Posterior vena cava (tissue), 2 donors: ENCODE results near the gene CORO2A. TPM values are rescaled to one million over a fixed set of nuclear protein-coding genes. Genes with fewer than 3 reads are reported as not detected.

Source experiments
- DNase-seq: peaks from one replicate; pipeline ENCODE4 v3.0.0-alpha.2; 2020; ENCODE audit warnings: low spot score
- intact Hi-C, 2 donors: fragments of 100-400 bp; cut with DNase I; formaldehyde crosslinking; loops; one replicate each; pipeline versions ENCODE4 v1.14.1 to v1.14.2; 2022 to 2023
- total RNA-seq, 2 donors: library from RNA; stranded (reverse); fragmentation: NEBNext Ultra II Directional; extraction: Animal tissue kit (Norgen Biotek cat#: 25700); gene quantifications; one replicate each; pipeline ENCODE4 v1.2.1, GENCODE V29; 2021
- donor health status: DM: yes; HTN: yes; CAD: no.
- donor health status: DM: yes; HTN: yes; CAD: no.

CORO2A gene
- total RNA-seq, 2 donors from 2014 or later, result 0.95 to 1.2 TPM

DNA sequence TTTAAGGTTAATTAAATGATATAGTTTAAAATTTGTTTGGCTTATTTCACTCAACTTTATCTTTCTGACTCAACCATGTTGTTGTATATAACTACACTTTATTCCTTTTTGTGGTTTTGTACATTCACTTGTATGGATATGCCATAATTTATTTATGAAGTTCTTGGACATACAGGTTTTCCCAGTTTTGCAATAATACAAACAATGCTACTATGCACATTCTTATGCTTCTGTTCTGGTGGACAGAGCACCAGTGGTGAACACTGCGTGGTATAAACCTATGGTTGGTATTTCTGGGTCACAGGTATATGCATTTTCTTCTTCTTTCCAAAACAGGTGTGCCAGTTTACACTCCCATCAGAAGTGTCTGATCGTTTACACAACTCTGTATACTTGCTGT is 37.8 kb downstream of the CORO2A start:
- intact Hi-C loops, result no loop called here

DNA sequence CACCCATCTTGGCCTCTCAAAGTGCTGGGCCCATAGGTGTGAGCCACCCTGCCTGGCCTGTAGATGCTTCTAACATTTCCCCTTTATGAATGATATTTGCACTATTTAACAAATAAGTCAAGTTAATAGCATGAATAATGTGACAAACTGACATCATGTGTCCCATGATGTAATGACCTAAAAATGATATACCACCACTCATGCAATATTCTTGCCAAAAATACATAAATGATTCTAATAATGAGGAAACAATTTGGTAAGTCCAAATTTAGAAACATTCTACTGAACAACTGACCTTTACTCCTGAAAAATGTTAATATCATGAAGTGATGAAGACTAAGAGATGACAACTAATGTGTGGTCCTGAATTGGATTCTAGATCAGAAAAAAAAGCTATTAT is 39.9 kb downstream of the CORO2A start:
- intact Hi-C loops, result no loop called here
- no peak for DNase-seq

More for the DNA sequence above, 37.8 kb downstream of the CORO2A start:
- no peak for DNase-seq

GRCh38 chr9:98150721-98151120 is 41.7 kb downstream of the CORO2A start:
- intact Hi-C loops, result no loop called here
- DNase-seq, result no peak

- DNase-seq, result no peak
- intact Hi-C loops, result no loop called here
Measured at GRCh38 chr9:98150164-98150563, 42.3 kb downstream of the CORO2A start.

DNA sequence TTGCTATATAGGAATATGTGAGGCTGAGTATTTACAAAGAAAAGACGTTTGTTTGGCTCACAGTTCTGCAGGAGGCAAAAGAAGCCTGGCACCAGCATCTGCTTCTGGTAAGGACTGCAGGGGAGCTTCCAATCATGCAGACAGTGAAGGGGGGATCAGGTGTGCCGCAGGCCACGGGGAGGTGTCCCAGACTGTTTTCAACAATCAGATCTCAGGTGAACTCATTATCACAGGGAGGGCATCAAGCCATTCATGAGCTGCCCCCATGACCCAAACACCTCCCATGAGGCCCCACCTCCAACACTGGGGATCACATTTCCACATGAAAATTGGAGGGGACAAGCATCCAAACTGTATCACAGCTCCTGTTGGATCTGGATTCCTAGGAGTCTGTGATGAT is 43.0 kb downstream of the CORO2A start:
- no peak for DNase-seq
- intact Hi-C loops, result no loop called here

- DNase-seq, result no peak
- intact Hi-C loops, result no loop called here
Measured at GRCh38 chr9:98148486-98148885, 44.0 kb downstream of the CORO2A start.

GRCh38 chr9:98147582-98147981 is 44.9 kb downstream of the CORO2A start:
- intact Hi-C loops, result no loop called here

DNA sequence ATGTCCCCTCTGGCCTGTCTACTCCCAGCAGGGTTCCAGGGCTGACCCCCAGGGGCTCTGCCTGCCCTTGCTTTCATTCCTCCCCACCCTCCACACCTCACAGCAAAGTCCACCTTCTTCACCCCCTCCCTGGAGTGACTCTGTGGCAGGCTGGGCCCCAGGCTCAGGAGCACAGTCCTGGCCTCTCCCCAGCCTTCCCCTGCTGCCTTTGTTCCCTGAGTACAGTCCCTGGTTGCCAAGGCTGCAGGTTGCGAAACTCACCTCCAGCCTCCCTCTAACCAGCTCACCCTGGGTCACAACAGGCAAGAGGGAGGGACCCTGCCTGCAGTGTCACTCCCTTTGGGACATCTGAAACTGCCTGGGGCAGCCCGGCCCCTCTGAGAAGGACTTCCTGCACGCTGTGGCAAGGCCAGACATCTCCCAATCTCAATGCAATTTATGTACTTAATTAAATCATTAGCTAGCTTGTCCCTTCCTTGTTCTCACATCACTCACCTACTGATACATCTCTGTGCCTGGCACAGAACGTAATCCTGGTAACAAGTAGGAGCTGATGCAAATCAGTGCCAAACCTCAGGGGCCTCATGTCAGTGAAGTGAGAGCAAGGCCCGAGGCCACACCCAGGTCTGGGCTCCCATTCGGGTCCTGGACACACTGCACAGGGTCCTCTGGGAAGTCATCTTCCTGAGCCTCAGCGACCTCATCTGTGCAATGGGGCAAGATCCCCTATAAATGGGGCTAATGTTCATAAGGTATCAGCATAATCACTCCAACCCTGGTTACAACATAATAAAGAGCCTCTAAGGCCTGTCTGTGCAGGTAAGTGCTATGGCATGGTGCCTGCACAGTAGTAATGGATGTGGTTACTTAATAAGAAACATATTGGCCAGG is 46.1 kb downstream of the CORO2A start:
- DNase-seq, result no peak
- intact Hi-C loops, result no loop called here

More at GRCh38 chr9:98147582-98147981, 44.9 kb downstream of the CORO2A start:
- no peak for DNase-seq

DNA sequence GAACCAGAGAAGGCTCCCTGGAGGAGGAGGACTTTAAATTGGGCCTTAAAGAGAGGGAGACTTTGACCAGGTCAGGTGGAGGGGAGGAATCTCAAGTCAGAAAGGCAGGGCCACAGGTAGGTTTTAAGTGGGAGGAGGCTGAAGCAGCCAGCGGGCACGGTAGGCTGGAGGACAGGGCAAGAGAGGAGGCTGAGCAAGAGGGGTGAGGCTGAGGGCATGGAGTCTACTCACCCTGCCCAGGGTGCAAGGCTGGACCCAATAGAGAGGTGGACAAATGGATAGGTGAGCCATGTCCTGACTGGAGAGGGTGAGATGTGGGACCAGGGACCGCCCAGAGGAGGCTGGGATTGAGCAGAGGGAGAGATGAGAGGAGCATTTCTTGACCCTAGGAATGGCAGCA is 47.8 kb downstream of the CORO2A start:
- DNase-seq, result no peak
- intact Hi-C loops, result loop anchor here in 1 of 2 donors (5.0 kb wide), 1 partner anchor 1087 kb away; no protein-coding TSS in a partner anchor

DNA sequence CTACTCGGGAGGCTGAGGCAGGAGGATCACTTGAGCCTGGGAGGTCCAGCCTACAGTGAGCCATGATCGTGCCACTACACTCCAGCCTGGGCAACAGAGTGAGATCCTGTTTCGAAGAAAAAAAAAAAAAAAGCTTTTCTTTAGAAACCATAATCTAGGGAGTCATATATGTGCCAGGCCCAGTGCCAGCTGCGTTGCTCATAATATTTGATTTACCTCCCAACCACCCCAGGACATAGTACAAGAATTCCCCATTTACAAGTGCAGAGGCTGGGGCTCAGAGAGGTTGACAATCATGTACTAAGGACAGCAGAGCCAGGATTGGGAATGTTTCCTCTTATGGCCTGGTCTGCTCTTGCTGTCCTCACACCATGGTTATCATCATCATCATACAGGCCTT is 48.4 kb downstream of the CORO2A start:
- DNase-seq, result no peak
- intact Hi-C loops, result loop anchor here in 1 of 2 donors (5.0 kb wide), 1 partner anchor 1087 kb away; no protein-coding TSS in a partner anchor

DNA sequence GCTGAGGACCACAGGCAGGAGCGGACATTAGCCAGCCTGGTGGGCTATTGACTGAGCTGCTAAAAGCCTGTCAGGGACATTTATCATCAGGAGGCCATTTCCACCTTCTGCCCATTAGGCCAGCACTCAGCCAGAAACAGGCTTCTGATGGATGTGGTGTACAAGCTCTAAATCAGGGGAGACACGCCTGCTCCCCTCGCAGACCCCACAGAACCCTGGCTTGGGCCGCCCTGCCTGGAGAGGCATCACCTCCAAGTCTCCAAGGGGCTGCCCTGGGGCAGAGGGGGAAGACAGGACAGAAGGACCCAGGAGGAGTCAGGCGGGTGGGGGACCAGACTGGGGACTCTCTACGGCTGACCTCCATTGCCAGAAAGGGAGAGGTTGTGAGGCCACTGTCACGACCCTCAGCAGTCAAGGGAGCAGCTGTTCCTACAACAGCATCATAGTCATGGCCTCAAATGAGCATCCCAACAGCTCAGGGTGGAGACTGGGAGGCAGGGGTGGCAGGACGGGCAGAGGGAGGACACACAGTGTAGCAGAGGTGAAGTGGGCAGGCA is 49.4 kb downstream of the CORO2A start:
- intact Hi-C loops, result loop anchor here in 1 of 2 donors (5.0 kb wide), 1 partner anchor 1086 kb away; no protein-coding TSS in a partner anchor
- no peak for DNase-seq

- no peak for DNase-seq
- intact Hi-C loops, result loop anchor here in 1 of 2 donors (5.0 kb wide), 1 partner anchor 1085 kb away; no protein-coding TSS in a partner anchor
Measured at GRCh38 chr9:98142182-98142907, 50.1 kb downstream of the CORO2A start.

DNA sequence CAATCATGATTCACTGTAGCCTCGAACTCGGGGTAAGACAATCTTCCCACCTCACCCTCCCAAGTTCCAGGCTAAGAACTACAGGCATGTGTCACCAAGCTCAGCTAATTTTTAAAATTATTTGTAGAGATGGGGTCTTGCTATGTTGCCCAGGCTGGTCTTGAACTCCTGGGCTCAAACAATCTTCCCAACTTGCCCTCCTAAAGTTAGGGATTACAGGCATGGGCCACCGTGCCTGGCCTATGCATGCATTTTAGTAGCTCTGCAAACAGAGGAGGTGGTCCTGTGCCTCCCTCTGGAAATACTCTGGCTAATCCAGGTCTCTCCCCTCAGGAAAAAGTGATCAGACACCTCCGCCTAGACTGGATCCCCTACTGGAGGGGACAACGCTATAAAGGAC is 51.9 kb downstream of the CORO2A start:
- intact Hi-C loops, result loop anchor here in 1 of 2 donors (5.0 kb wide), 1 partner anchor 1083 kb away; no protein-coding TSS in a partner anchor
- DNase-seq, result no peak

DNA sequence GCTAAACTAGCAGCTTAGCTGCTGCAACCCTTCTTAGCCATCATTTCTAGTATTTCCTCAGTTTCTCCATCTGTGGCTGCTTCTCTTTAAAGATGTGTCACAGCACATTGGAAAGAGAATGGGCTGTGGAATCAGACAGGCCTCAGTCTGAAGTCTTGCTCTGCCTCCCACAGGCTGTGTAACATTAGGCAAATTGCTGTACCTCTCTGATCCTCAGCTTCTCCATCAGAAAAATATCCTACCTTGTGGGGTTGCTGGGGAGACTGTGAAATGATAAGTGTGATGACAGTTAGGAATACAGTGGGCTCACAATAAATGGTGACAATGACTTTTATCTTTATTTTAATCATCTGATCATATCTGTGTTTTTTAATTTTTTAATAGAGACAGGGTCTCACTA is 55.9 kb downstream of the CORO2A start:
- intact Hi-C loops, result no loop called here
- DNase-seq, result no peak

DNA sequence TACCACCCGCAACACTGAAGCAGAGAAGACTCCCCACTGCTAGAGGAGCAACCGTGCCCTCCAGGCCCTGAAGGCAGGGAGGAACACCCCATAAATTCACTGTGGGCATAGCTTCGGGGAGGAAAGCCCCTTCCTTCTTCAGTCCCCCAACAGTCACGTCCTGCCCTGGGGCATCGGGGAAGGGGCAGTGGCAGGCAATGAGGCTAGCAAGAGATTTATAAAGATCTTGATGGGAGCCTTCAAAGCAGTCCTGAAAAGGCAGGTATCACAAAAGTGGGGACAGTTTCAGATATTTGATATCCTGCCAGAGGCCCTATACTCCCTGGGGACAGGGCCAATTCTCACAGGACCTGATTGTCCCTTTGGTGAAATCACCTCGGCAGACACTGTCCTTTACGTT is 56.5 kb downstream of the CORO2A start:
- intact Hi-C loops, result no loop called here
- DNase-seq, result no peak

DNA sequence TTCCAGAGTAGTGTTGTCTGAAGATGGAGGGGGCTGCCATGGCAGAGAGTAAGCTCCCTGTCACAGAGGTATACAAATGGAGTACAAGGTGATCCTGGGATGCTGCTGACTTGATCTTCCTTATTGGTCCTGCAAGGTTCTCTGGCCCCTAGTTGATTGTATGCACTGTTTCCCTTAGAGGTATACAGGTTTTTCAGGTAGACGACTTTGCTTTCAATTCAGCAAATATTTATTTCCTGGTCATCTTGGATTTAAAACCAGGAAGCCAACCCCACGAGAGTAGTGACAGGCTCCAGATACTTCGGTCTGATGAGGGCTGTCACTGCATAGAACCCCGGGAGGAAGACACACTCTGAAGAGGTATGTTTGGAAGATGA is 56.9 kb downstream of the CORO2A start:
- DNase-seq, result no peak
- intact Hi-C loops, result no loop called here

DNA sequence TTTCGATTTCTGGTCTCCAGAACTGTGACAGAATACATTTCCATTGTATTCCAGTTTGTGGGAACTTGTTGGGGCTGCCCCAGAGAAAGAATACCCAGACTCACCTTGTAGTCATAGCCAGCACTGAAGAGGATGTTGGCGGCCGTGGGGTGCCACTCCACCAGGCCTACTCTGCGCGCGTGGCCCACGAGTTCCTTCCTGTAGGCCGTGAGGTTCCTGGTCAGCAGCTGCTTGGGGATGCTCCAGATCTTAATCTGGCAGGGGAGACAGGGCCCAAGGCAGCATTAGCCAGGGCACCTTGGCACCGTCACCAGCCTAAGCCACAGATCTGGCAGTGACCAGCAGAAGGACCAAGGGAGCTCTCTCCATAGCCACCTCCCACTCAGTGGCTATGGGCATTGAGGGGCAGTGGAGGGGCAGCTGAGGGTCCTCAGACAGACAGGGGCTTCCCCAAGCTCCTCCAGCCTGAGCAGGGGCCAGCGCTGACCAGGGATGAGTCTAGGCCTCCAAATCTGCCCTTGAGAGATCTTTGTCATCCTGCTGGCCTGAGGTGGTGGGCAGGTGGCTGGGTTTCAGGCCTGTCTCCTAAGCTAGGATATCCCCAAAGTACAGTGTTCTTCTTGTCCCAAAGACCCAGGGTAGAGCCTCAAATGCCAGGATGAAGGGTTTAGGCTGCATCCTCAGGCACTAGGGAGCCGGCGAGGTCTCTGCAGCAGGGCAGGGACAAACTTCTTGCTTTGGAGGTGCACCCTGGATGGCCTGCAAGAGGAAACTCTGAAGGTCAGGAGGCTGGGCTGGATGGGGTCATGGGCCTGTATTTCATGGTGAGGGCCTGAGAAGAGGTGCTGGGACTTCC is 57.5 kb downstream of the CORO2A start:
- DNase-seq, result no peak

DNA sequence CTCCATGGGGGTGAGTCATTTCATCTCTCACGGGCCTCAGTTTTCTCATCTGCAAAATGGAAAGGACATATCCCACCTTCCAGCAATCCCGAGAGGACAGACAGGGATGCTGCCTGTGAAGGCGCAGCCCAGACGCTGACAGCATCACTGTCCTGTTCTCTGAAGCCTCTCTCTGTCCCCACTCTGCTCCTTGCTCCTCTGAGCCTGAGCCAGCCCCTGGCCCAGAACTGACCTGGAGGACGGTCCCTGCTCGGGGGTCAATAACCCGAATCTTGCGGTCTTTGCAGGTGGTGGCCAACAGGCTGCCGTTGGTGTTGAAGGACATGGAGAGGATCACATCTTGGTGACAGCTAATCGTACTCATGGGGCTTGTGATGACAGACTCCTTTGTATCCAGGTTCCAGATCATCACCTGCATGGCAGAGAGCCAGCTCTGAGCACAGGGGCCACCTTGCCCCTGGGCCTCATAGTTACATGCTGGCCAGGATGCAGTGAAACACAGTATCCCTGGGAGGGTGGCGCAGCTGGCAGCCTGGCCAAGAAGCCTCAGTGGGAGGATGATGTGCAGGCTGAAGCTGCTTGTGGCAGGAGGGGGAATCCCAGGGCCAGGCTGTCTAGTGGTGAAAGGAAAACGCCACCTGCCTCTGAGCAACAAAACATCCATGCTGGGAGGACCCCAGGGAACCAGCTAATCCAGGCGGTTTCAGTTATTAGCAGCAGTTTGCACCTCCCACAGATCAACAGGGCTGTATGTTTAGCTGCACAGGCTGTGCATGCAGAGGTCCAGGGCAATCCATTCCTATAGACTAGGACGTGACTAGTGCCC is 59.4 kb downstream of the CORO2A start:
- intact Hi-C loops, result no loop called here
- no peak for DNase-seq

More for the DNA sequence above, 57.5 kb downstream of the CORO2A start:
- intact Hi-C loops, result no loop called here
